ENCODE data around the gene CBL.

DNA sequence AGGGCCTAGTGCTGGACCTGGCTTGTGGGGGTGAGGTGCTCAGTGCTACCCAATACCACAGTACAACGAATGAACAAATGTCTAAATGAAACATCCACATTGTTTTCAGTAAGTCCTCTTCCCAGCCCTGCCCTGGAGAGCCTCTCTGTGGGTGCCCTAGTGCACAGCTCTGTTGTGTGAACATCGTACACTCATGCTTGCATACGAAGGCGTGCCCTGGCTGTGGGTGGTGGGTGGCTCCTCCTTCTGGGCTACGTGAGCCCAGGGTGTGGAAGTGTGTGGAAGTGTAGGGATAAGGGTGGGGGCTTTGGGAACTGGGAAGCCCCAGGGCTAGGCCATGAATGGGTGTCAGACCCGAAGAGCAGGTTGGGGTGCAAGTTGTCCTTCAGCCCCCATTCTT, 38.2 kb upstream of the CBL start:
- TF ChIP-seq CTCF (IDR thresholded peaks at IDR 0.05; ENCODE audit: insufficient read depth, low read depth, low read length) = no peak
- TF ChIP-seq EZH2 (IDR thresholded peaks at IDR 0.05; ENCODE audit: insufficient read depth, low read length) = no peak

All from astrocyte (in vitro differentiated cells and primary cell).